ENCODE data around the gene TPCN1.

DNA sequence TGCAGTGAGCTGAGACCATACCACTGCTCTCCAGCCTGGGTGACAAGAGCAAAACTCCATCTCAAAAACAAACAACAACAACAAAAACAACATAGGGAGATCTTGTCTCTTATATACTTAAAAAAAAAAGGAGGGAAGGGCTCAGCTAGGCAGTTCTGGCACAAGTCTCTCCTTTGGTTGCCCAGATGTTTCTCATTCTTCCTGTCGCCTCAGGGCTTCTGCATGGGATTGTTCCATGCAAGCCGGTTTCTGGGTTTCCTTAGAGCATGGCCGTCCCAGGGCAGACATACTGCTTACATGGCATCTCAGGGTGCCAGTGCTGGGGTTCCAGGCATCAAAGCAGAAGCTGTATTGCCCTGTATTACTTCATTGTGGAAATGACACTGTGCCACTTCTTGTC is 118.8 kb downstream of the TPCN1 start:
- TF ChIP-seq, protein P1, sequence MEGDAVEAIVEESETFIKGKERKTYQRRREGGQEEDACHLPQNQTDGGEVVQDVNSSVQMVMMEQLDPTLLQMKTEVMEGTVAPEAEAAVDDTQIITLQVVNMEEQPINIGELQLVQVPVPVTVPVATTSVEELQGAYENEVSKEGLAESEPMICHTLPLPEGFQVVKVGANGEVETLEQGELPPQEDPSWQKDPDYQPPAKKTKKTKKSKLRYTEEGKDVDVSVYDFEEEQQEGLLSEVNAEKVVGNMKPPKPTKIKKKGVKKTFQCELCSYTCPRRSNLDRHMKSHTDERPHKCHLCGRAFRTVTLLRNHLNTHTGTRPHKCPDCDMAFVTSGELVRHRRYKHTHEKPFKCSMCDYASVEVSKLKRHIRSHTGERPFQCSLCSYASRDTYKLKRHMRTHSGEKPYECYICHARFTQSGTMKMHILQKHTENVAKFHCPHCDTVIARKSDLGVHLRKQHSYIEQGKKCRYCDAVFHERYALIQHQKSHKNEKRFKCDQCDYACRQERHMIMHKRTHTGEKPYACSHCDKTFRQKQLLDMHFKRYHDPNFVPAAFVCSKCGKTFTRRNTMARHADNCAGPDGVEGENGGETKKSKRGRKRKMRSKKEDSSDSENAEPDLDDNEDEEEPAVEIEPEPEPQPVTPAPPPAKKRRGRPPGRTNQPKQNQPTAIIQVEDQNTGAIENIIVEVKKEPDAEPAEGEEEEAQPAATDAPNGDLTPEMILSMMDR (IDR thresholded peaks at IDR 0.05) = no peak
- TF ChIP-seq POLR2A (IDR thresholded peaks at IDR 0.05) (no peak), EP300 (IDR thresholded peaks at IDR 0.05) (no peak)

All from ovary (tissue), 3 donors.